Subcutaneous adipose tissue (tissue), 4 donors: Measurements from ENCODE around the gene MATK. TPM values are rescaled to one million over a fixed set of nuclear protein-coding genes. Genes with fewer than 3 reads are reported as not detected.

Experiments
- CTCF ChIP-seq: fragments of 450-650 bp; IDR thresholded peaks from one replicate; pipeline ENCODE4 v1.5.1; 2016; ENCODE audit warnings: low read depth, mild to moderate bottlenecking, control low read depth, antibody characterized with exemption, moderate library complexity
- total RNA-seq, 4 donors: library from RNA; depleted of rRNA; stranded (reverse); fragments of >200 nt; gene quantifications; one replicate each; pipeline ENCODE4 v1.1.0, GENCODE V29; 2016

MATK gene
- total RNA-seq = 10 to 100 TPM in 1 of 4 donors, 1 to 10 TPM in 3; 1.5 to 25.8 (median 2.7) TPM

- no peak for TF ChIP-seq CTCF
Measured at GRCh38 chr19:3785938-3786824, at the start of gene MATK. TSS of gene MATK (minus strand) at chr19:3786381. CDS start at chr19:3785135, 1,246 bp downstream.

GRCh38 chr19:3835055-3835435, 48.9 kb upstream of the MATK start:
- no peak for TF ChIP-seq CTCF

GRCh38 chr19:3834349-3835054, 48.3 kb upstream of the MATK start:
- TF ChIP-seq CTCF = no peak

GRCh38 chr19:3833578-3834348, 47.6 kb upstream of the MATK start:
- TF ChIP-seq CTCF = no peak

- no peak for TF ChIP-seq CTCF
Measured at GRCh38 chr19:3832001-3832400, 45.8 kb upstream of the MATK start.

- TF ChIP-seq CTCF = no peak
Measured at GRCh38 chr19:3831601-3832000, 45.4 kb upstream of the MATK start.
